ENCODE results near the gene KLHL17.

GRCh38 chr1:923991-924655 lies 36.3 kb upstream of the KLHL17 start:
- TF ChIP-seq EZH2phosphoT487 (IDR thresholded peaks at IDR 0.05; ENCODE audit: insufficient read depth, low read depth) = no peak
- no peak for TF ChIP-seq EZH2 (IDR thresholded peaks at IDR 0.05; ENCODE audit: insufficient read depth, poor library complexity, severe bottlenecking)

Measured in GM23248 (cell line).